HG02840 (cell line): Measurements from ENCODE around the gene ATRNL1.

ENCODE experiments used
- ATAC-seq: cut with Tn5 transposase; IDR thresholded peaks from one replicate; pipeline ENCODE4 v1.9.1; 2021; ENCODE audit warnings: mild to moderate bottlenecking, moderate library complexity, moderate number of reproducible peaks; ENCODE audit not compliant: unreplicated experiment, low FRiP score

Gene ATRNL1

DNA sequence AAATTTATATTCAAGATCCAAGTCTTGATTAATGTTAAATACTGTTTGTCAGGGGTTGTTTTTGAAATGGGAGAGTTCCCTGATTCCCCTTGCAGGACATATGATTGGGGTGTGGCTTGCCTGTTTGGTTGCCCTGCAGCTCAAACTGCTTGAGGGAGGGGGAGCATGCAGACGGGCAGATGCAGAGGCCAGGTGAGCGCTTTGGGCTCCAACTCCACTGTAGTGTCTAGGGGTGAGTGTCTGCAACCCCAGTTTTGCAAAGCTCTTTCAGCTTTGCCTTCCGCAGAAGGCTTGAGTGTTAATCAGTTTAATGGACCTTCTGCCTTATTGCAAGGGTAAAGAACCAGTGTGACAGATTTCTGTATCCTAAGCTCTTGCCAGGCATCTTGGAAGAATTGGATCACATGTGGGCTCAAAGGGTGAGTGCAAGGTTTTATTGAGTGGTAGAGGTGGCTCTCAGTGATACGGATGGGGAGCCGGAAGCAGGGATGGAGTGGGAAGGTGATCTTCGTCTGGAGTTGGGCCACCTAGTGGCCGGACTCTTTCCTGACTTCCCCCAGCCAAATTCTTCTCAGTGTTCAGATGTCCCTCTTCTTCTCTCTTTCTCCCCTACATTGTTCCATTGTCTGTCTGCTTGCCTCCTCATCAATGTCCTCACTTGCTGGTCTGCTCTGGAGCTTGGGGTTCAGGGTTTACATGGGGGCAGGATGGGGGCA is 479.7 kb downstream of the ATRNL1 start:
- ATAC-seq: no peak

DNA sequence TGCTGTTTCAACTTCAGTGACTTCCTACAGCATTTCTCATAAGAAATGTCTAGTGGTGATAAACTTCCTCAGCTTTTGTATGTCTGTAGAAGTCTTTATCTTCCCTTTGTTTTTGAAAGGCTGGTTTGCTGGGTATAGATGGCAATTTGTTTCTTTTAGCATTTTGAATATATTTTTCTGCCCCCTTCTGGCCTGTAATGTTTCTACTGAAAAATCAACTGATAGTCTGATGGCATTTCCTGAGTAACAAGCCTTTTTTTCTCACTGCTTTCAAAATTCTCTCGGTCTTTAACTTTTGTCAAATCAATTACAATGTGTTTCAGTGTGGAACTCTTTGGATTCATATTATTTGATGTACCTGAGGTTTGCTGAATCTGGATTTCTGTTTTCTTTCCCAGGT is 487.1 kb downstream of the ATRNL1 start:
- ATAC-seq: no peak

DNA sequence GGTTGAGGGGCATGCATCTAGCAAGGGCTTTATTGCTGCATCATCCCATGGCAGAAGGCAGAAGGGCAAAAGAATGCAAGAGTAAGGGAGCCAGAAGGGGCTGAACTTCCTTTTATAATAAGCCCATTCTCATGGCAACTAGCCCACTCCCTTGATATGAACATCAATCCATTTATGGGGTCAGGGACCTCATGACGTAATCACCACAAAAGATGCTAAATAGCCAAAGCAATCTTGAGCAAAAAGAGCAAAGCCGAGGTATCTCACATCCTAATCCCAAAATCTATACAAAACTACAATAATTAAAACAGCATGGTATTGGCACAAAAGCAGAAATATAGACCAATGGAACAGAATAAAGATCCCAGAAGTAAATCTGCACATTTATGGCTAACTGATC is 499.9 kb downstream of the ATRNL1 start:
- ATAC-seq: no peak

GRCh38 chr10:115604627-115605026 is 511.5 kb downstream of the ATRNL1 start:
- ATAC-seq: no peak

DNA sequence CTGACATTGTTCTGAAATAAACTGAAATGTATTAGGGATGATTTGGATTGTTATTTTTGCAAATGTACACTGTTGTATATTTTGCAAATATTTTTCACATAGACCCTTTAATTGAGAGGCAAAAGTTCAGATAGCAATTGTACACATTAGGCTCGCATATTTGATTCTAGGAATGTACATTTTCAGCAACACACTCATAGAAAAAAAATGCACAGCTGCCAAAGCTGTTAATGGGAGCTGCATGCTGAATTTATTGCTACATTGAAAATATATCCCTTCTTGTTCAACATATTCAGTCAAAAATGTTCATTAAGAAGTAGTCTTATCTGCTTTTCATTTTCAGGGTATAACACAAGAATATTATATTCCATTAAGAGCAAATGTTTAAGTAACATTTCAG is 512.9 kb downstream of the ATRNL1 start:
- ATAC-seq: no peak

GRCh38 chr10:115606741-115607140 is 513.6 kb downstream of the ATRNL1 start:
- ATAC-seq: no peak

DNA sequence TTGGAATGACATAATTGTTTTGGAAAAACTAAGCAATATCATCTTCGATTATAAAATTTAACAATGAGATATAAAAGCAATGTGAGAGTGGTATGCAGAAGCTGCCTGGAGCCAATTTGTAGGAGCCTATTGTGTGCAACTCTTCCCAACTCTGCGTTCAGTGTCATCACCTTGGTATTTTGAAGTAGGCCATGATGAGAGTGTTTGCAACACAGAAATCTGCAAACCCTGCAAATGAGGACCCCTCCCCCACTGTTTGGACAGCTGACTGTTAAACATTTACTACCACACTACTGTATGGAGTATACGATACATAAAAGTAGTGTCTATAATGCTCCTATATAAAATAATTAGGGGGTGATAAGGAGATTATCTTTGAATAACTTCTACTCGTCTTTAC is 531.3 kb downstream of the ATRNL1 start:
- no peak for ATAC-seq

DNA sequence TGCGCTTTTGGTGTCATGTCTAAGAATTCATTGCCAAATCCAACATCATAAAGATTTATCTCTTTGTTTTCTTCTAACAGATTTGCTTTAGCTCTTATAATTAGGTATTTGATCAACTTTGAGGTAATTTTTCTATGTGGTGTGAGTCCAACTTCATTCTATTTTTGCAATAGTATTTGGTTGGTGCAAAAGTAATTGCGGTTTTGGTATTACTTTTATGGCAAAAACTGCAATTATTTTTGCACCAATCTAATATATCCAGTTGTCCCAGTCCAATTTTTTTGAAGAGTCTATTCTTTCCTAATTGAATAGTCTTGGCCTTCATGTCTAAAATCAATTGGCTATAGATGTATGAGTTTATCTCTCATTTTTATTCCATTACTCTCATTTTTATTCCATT is 535.5 kb downstream of the ATRNL1 start:
- ATAC-seq: no peak

DNA sequence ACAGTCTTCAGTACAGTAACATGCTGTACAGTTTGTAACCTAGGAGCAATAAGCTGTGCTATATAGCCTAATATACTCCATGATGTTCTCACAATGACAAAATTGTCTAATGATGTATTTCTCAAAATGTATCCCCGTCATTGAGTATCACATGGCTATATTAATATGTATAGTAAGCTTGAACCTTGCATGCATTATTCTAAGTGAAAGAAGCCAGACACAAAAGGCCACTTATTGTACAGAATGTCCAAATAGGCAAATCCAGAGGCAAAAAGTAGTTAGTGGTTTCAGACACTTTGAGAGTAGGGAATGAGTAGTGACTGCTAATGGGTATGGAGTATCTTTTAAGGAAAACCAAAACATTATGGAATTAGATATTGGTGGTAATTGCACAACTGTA is 545.1 kb downstream of the ATRNL1 start:
- no peak for ATAC-seq

DNA sequence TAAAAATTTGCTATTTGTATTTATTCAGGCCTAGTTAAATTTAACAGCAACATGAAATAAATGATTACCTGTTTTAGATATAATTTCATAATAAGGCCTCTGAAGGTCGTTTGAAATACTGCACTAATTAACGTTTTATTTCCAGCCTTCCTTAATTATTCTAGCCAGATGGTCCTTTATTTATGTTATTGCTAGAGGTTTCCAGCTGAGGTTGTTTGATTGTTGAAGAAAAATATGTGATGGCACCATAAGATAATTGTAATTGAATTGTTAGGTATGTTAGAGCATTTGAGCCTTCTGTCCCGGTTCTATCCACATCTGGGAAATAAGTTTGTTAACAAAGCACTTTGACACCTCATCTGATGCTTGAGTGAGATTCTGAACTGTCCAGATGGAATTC is 556.1 kb downstream of the ATRNL1 start:
- ATAC-seq: no peak

- ATAC-seq: no peak
These were observed 560.3 kb downstream of the ATRNL1 start for GRCh38 chr10:115653473-115653872.

- no peak for ATAC-seq
These were observed 561.8 kb downstream of the ATRNL1 start for GRCh38 chr10:115654961-115655360.

DNA sequence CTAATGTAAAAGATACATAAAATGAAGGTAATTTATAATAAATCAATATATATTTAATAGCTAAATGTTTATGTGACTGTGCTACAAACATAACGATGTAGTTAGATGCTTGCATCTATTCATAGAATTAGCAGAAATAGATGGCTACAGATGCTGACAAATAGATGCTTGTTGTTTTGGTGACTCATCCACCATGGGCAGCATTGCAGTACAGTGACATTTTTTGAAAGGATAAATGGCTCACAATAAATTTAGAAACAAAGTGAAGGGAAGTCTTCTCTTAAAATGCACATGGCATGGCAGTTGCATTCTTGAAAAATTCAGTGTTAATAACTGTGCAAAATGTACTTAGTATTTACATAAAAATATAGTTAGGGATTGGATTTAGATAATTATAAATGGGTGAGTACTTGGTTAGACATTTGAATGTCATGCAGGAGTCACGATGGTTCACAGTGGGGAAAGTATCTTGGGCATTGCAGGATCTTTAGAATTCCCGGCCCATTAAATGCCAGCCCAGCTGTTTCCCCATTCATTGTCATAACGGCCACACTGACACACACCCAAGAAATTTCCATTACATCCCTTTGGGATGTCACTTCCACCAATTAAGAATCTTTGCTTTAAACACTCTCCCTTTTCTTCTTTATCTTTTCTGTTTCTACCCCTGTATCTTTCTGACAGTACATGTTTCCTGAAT is 564.1 kb downstream of the ATRNL1 start:
- ATAC-seq: no peak

DNA sequence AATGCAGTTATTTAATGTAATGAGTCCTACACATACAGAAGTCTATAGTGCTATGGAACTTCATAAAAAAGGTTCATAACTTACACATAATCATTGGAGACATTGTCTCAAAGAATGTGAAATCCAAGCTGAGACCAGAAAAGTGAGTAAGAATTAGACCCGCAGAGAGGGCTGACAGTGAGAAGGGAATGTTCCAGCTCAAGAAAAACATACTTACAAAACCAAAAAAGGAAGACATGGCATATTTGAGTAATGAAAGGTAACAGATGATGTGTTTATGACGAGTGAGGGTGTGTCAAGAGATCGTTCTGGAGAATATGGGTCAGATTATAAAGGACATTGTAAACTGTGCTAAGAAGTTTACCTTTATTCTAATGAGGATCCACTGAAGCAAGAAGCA is 566.5 kb downstream of the ATRNL1 start:
- ATAC-seq: no peak

GRCh38 chr10:115660391-115660790 is 567.2 kb downstream of the ATRNL1 start:
- ATAC-seq: no peak

GRCh38 chr10:115662422-115662821 is 569.3 kb downstream of the ATRNL1 start:
- no peak for ATAC-seq

- ATAC-seq: no peak
These were observed 572.4 kb downstream of the ATRNL1 start for GRCh38 chr10:115665549-115665948.

DNA sequence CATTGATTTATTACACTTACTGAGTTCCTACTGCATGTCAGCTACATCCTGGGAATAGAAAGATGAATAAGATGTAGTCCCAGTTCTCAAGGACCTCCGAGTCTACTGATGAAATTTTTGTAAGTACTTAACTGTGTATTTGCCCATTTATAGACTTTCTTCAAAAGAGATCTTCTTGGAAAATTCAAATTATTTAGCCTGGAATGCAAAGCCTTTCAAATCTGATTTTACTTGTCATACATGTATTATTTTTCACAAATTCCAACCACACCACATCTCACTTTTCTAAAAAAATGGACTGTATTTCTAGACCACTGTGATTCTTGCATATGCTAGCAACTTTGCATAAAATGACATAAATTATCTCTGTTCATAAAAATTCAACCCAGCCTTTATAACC is 581.3 kb downstream of the ATRNL1 start:
- no peak for ATAC-seq

GRCh38 chr10:115696747-115697146 is 603.6 kb downstream of the ATRNL1 start:
- no peak for ATAC-seq

- ATAC-seq: no peak
These were observed 612.9 kb downstream of the ATRNL1 start for GRCh38 chr10:115706026-115706425.

DNA sequence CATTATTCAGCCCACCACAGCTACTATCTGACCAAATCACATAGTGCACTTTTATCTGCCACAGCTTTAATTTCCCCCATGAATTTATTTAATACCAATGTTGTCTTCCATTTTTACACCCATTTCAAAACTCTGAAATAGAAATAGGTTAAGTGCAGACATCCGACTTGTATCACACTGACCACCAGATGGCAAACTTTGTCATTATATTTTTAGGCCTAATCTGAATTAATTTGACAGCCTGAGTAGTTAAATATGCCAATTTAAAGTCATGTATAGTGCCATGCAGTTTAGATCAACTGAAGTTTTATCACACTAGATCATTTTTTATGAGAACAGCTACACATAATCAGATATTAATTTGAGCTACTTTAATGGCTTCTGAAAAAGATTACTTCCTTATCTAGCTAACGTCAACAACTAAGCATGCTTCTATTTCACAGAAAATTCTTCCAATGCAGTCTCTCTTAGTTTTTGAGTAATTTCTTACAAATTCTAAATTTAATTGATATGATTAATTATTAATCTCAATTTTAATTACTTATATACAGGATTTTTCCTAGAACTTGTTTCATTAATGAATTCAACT is 613.4 kb downstream of the ATRNL1 start:
- ATAC-seq: no peak

GRCh38 chr10:115710136-115710535 is 617.0 kb downstream of the ATRNL1 start:
- no peak for ATAC-seq
